H1 (cell line): Measurements from ENCODE around the gene FCGBP. TPM values are rescaled to one million over a fixed set of nuclear protein-coding genes. Genes with fewer than 3 reads are reported as not detected.

Source experiments
- ATF2 ChIP-seq: IDR thresholded peaks from 2 replicates; pipeline ENCODE4 v1.6.1; 2012; ENCODE audit warnings: low read length, inconsistent platforms
- CEBPB ChIP-seq: IDR thresholded peaks from 2 replicates; pipeline ENCODE4 v1.6.1; 2012; ENCODE audit warnings: low read depth, low read length
- EGR1 ChIP-seq: IDR thresholded peaks from 2 replicates; pipeline ENCODE4 v1.6.1; 2011; ENCODE audit warnings: low read depth, low read length, borderline replicate concordance
- GABPA ChIP-seq: IDR thresholded peaks from 2 replicates; pipeline ENCODE4 v1.6.1; 2011; ENCODE audit warnings: mild to moderate bottlenecking, low read length, moderate library complexity, borderline replicate concordance; ENCODE audit not compliant: insufficient read depth
- JUND ChIP-seq: IDR thresholded peaks from 2 replicates; pipeline ENCODE4 v1.6.1; 2011; ENCODE audit warnings: mild to moderate bottlenecking, improper control_type of control experiment, low read length
- MAFK ChIP-seq: IDR thresholded peaks from 2 replicates; pipeline ENCODE4 v1.6.1; 2012; ENCODE audit warnings: low read depth, mild to moderate bottlenecking, improper control_type of control experiment, low read length
- SP2 ChIP-seq: IDR thresholded peaks from 2 replicates; pipeline ENCODE4 v1.6.1; 2012; ENCODE audit warnings: mild to moderate bottlenecking, low read length, inconsistent platforms
- TAF1 ChIP-seq: IDR thresholded peaks from 2 replicates; pipeline ENCODE4 v1.6.1; 2011; ENCODE audit warnings: mild to moderate bottlenecking, low read depth, low read length
- TCF12 ChIP-seq: IDR thresholded peaks from 2 replicates; pipeline ENCODE4 v1.6.1; 2011; ENCODE audit warnings: low read depth, mild to moderate bottlenecking, low read length
- polyA plus RNA-seq, 7 experiments: library from polyadenylated mRNA; depleted of rRNA in 3 of 7; stranded (reverse) in 5 of 7; unstranded in 2 of 7; fragments of >200 nt in 5 of 7; fragments of 200-250 nt in 2 of 7; gene quantifications; 1 replicate in 5 of 7; 2 replicates in 1 of 7; 4 replicates in 1 of 7; pipeline versions ENCODE4 v1.2.1 to v1.2.3, GENCODE V29; 2011 to 2013; ENCODE audit warnings: missing spikeins in 2 of 7, mixed read lengths in 2 of 7
- total RNA-seq: library from RNA; stranded (reverse); fragmentation: NEBNext Ultra II Directional; extraction: Animal tissue kit (Norgen Biotek cat#: 25700); gene quantifications from 2 replicates; pipeline ENCODE4 v1.2.1, GENCODE V29; 2021

The FCGBP gene
- total and polyA plus RNA-seq, 2 of the 8 experiments (the other 6 are each of a cell fraction or from before 2014, with no cell fraction given) = 1.1 to 3.1 TPM

GRCh38 chr19:39917561-39918182, 16.8 kb downstream of the FCGBP start (continued):
- TF ChIP-seq SP2 (no peak), ATF2 (no peak), JUND (no peak), TCF12 (no peak), GABPA (no peak), CEBPB (no peak), TAF1 (no peak), EGR1 (no peak), MAFK (no peak)
